Measurements from ENCODE around the gene GIGYF1. TPM values are rescaled to one million over a fixed set of nuclear protein-coding genes. Genes with fewer than 3 reads are reported as not detected.
A peak's percentile ranks its signal among the peaks of the same experiment; 100 is the strongest.

The GIGYF1 gene
- total RNA-seq = 10 to 100 TPM in 3 of 4 donors, 1 to 10 TPM in 1; 8.0 to 24.2 (median 13.8) TPM

GRCh38 chr7:100694098-100694745 lies at the start of gene GIGYF1:
GIGYF1 (minus strand) TSS chr7:100694250; CDS start chr7:100688238, 6,012 bp downstream.
- Histone ChIP-seq H3K36me3 (peaks cover 0 to 10% (median 0%) of the 10 kb centered on the region in 3 donors), H3K9me3 (no peaks in the 10 kb centered on the region), H3K27ac (peak within 1 kb of the TSS; percentile 72 to 90 (median 88)), H3K27me3 (no peaks in the 10 kb centered on the region), H3K4me1 (peaks cover 21 to 53% (median 38%) of the 10 kb centered on the region in 3 donors), H3K4me3 (peak within 1 kb of the TSS; percentile 71 to 99 (median 89))
- TF ChIP-seq POLR2A (IDR thresholded peaks at IDR 0.05) = no peak
- no peak for TF ChIP-seq CTCF (IDR thresholded peaks at IDR 0.05)
- 0% methylated on average over 2 of the region's 102 CpGs; no CpG with 5 or more reads in 1 of the 2 donors for WGBS, 2 donors
- intact Hi-C loops (cut with DNase I) = loop anchor here (5.0 to 10.0 kb wide), 2 partner anchors 132 to 219 kb away; partner anchors contain the start of gene TSC22D4
- DNase-seq = no peak

- no peak for TF ChIP-seq CTCF (IDR thresholded peaks at IDR 0.05)
- no peak for TF ChIP-seq POLR2A (IDR thresholded peaks at IDR 0.05)
- Histone ChIP-seq H3K27ac (no peak overlapping the region), H3K27me3 (peaks cover 0 to 4% (median 0%) of the 10 kb centered on the region in 4 donors), H3K36me3 (no peaks in the 10 kb centered on the region), H3K4me1 (peaks cover 0 to 2% (median 0%) of the 10 kb centered on the region in 3 donors), H3K4me3 (no peak overlapping the region), H3K9me3 (no peaks in the 10 kb centered on the region)
- intact Hi-C loops (cut with DNase I) = no loop called here
- DNase-seq = no peak
- 94% methylated on average over 2 of the region's 6 CpGs for WGBS, 2 donors
Observed at GRCh38 chr7:100739934-100740333, 45.9 kb upstream of the GIGYF1 start.

GRCh38 chr7:100736671-100737070 lies 42.6 kb upstream of the GIGYF1 start:
- Histone ChIP-seq H3K9me3 (no peaks in the 10 kb centered on the region), H3K27ac (no peak overlapping the region), H3K27me3 (no peaks in the 10 kb centered on the region), H3K36me3 (no peaks in the 10 kb centered on the region), H3K4me3 (no peak overlapping the region), H3K4me1 (no peaks in the 10 kb centered on the region)
- 65% methylated on average over 4 of the region's 13 CpGs; no CpG with 5 or more reads in 1 of the 2 donors for WGBS, 2 donors
- TF ChIP-seq POLR2A (IDR thresholded peaks at IDR 0.05) (no peak), CTCF (IDR thresholded peaks at IDR 0.05) (no peak)
- intact Hi-C loops (cut with DNase I) = no loop called here
- no peak for DNase-seq

- H3K27me3 ChIP-seq = no peaks in the 10 kb centered on the region
- H3K4me3 ChIP-seq = no peak overlapping the region
- H3K9me3 ChIP-seq = no peaks in the 10 kb centered on the region
- no peak overlapping the region for H3K27ac ChIP-seq
- no peaks in the 10 kb centered on the region for H3K4me1 ChIP-seq
- H3K36me3 ChIP-seq = no peaks in the 10 kb centered on the region
- intact Hi-C loops (cut with DNase I) = no loop called here
- DNase-seq = no peak
- WGBS, 2 donors = 78 to 86% methylated on average over 1 to 6 of the region's 7 CpGs
- no peak for TF ChIP-seq CTCF (IDR thresholded peaks at IDR 0.05)
- no peak for TF ChIP-seq POLR2A (IDR thresholded peaks at IDR 0.05)
Observed at GRCh38 chr7:100735730-100736129, 41.7 kb upstream of the GIGYF1 start.

GRCh38 chr7:100731937-100732636 lies 38.0 kb upstream of the GIGYF1 start:
- WGBS, 2 donors = 71 to 79% methylated on average over 7 to 11 of the region's 11 CpGs
- Histone ChIP-seq H3K36me3 (no peaks in the 10 kb centered on the region), H3K4me3 (no peak overlapping the region), H3K27me3 (no peaks in the 10 kb centered on the region), H3K4me1 (no peaks in the 10 kb centered on the region), H3K27ac (no peak overlapping the region), H3K9me3 (no peaks in the 10 kb centered on the region)
- intact Hi-C loops (cut with DNase I) = no loop called here
- DNase-seq = no peak
- no peak for TF ChIP-seq CTCF (IDR thresholded peaks at IDR 0.05)
- no peak for TF ChIP-seq POLR2A (IDR thresholded peaks at IDR 0.05)

All from esophagus squamous epithelium (tissue), 5 donors.